GM12874 (cell line): ENCODE results near the gene UNC79.

Source experiments
- TF ChIP-seq, protein P1 (sequence below): IDR thresholded peaks from 2 replicates; pipeline ENCODE4 v1.5.1; 2011; ENCODE audit warnings: low read depth, mild to moderate bottlenecking, control low read depth, low read length, moderate library complexity; ENCODE audit not compliant: insufficient read depth

The UNC79 gene

DNA sequence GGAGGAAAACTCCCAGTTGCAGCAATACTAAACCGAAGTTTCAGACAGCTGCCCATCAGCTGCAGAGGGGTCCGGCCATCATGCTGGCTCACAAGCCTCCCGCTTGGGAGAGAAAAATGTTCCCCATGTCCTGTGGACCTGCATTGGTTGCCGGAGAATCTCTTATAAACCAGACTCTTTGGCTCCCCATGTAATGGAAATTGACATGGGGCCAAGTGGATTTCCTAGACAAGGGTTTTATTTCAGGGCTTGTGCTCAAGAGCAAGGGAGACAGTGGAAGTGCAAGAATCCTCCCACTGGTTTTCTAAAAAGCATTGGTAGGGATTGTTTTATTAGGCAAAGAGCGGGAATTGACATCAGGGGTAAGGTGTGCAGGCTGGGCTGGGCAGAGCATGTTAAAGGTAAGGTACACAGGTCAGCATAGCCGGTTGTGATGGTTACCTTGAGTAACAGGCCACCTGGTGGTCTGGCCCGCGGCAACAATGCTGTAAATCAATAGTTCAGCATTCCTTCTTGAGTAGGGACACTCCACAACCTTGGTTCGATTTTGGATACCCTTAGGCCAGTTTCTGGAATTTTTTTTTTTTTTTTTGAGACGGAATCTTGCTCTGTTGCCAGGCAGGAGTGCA, 135.4 kb downstream of the UNC79 start:
- TF ChIP-seq, protein P1, sequence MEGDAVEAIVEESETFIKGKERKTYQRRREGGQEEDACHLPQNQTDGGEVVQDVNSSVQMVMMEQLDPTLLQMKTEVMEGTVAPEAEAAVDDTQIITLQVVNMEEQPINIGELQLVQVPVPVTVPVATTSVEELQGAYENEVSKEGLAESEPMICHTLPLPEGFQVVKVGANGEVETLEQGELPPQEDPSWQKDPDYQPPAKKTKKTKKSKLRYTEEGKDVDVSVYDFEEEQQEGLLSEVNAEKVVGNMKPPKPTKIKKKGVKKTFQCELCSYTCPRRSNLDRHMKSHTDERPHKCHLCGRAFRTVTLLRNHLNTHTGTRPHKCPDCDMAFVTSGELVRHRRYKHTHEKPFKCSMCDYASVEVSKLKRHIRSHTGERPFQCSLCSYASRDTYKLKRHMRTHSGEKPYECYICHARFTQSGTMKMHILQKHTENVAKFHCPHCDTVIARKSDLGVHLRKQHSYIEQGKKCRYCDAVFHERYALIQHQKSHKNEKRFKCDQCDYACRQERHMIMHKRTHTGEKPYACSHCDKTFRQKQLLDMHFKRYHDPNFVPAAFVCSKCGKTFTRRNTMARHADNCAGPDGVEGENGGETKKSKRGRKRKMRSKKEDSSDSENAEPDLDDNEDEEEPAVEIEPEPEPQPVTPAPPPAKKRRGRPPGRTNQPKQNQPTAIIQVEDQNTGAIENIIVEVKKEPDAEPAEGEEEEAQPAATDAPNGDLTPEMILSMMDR = no peak

DNA sequence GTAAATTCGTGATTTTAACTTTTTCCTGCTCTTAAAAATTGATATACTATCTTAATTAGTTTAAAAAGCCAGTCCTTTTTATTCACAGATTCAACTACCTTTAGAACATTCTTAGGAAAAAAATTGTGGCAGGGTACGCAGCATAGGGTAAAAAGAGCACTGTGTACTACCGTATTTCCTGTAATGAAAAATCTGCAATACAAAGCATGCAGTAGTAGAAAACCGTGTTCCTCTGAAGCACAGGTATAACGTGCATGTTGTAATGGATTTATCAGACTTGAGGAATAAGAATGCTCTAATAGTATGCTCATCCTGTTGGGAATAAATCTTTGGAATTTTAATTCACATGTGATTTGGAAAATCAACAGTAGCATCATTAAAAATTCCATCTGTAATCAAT, 140.5 kb downstream of the UNC79 start:
- TF ChIP-seq, protein P1 = no peak

DNA sequence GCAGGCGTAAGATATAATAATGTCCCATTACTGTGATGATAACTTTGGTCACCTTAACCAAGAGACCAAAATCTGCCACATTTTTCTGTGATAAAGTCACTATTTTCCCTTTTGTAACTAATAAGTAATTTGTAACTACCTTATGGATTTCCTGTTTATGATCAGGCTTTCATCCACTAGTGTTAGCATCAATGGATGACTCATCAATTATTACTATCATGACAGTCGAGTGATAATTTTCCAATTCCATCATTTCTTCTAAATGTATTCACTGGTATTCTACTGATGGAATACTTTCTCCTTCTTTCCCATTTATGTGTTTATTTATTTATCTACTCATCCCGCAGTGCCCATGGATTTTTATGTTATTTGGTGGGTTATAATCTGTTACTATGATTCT, 148.4 kb downstream of the UNC79 start:
- TF ChIP-seq, protein P1 = no peak

DNA sequence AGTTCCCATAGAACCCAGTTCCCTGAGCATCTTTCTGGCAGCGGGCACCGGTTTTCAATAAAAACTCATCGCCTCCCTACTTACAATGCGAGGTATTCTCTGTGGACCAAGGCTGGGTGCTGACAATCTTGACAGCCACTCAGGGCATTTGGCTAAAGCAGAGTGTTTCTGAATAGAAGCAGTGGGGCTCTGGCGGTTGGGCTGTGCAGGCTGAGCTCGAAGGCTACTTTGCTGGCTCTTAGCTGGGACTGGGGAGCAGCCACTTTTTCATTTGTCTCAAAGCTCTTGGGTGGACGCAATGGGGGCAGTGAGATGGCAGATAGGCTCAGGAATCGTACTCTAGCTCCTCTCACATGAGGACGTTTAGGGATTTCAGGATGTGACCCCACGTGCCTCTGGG, 151.8 kb downstream of the UNC79 start:
- TF ChIP-seq, protein P1 = no peak

DNA sequence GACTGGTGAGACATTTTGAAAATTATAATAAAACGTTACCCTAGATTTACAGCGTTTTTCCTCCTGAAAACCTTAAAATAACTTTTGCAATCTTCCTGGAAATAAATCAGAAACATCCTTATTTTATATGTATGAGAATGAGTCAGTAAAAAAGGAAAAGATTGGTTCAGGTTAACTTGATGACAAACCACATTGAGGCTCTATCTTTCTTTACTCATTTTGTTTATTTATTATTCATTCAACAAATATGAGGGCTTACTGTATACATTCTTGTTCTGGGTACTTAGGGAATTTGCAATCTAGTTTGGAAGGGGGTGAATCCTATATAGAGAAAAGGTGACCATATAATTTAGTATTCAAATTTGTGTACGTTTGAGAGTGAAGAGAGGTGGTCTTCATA, 156.6 kb downstream of the UNC79 start:
- TF ChIP-seq, protein P1 = no peak

DNA sequence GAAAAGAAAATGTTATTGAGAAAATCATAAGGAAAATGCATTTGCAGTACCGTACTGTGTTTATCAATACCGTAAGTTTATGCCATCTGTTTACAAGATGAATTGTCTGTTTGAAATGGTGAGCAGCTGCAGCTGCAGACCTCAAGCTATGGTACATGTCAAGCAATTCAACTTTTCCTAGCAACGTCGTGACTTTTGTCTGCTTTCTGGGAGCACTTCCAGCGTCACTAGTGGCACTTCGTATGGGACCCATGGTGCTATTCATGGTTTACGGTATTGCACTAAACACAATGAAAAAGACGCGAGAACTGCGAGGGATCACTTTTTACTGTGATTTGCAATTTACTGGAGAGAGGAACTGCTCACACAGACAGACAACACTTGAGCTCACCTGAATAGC, 160.8 kb downstream of the UNC79 start:
- TF ChIP-seq, protein P1 = no peak

DNA sequence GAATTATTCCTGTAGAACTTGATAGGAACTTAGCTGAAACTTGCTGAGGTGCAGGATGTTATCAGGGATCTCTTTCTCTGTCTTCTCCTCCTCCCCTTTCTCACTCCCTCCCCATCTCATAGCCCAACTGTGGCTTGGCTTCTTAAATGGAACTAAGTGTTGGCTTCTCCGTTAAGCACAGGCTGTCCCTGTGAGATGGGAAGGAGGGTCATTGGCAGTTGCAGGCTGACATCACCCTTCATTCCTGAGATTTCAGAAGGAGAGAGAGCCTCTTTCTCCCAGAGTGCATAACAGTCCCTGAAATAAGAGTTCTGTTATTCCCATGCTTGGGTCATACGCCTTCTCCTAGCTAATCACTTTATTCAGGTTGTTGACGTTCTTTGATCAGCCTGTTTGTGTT, 162.0 kb downstream of the UNC79 start:
- TF ChIP-seq, protein P1 = no peak
